CD4-positive, alpha-beta memory T cell (primary cell): Measurements from ENCODE around the gene RAC2. TPM values are rescaled to one million over a fixed set of nuclear protein-coding genes. Genes with fewer than 3 reads are reported as not detected.

Experiments
- CTCF ChIA-PET: fragments of 350-600 bp; sonication (Branson Sonifier 250); formaldehyde crosslinking; loops from one replicate; lab custom pipeline; 2021; ENCODE audit warnings: inconsistent platforms; ENCODE audit not compliant: partially characterized antibody; lab: Charles Lee
- POLR2A ChIA-PET: fragments of 350-600 bp; sonication (Branson Sonifier 250); formaldehyde crosslinking; loops from one replicate; lab custom pipeline; 2021; ENCODE audit not compliant: partially characterized antibody; lab: Charles Lee
- DNase-seq, 5 donors: peaks; one replicate each; pipeline versions ENCODE4 v3.0.0 to v3.0.0-alpha.2; 2020 to 2022; ENCODE audit warnings: mixed read lengths in 1 of 5
- H3K27ac ChIP-seq: one replicate; pipeline ENCODE4 v1.7.0; 2013; ENCODE audit warnings: low read depth, low read length
- H3K27me3 ChIP-seq: 2 replicates; pipeline ENCODE4 v1.7.0; 2013; ENCODE audit warnings: mild to moderate bottlenecking, low read length, moderate library complexity; ENCODE audit not compliant: insufficient read depth
- H3K36me3 ChIP-seq: 2 replicates; pipeline ENCODE4 v1.7.0; 2013; ENCODE audit warnings: mild to moderate bottlenecking, low read length, moderate library complexity; ENCODE audit not compliant: insufficient read depth
- H3K4me1 ChIP-seq: 2 replicates; pipeline ENCODE4 v1.7.0; 2013; ENCODE audit warnings: mild to moderate bottlenecking, low read length, moderate library complexity; ENCODE audit not compliant: insufficient read depth
- H3K4me3 ChIP-seq, 2 donors: one replicate each; pipeline ENCODE4 v1.7.0; 2013; ENCODE audit warnings: low read length in 2 of 2, mild to moderate bottlenecking in 1 of 2
- H3K9me3 ChIP-seq, 2 donors: one replicate each; pipeline ENCODE4 v1.7.0; 2013; ENCODE audit warnings: low read length in 2 of 2, control low read depth in 1 of 2; ENCODE audit not compliant: control insufficient read depth in 1 of 2
- H3K27ac Mint-ChIP-seq, 7 donors: one replicate each; pipeline ENCODE4 v1.8.0; 2020 to 2021; ENCODE audit warnings: mixed read lengths in 7 of 7, mild to moderate bottlenecking in 6 of 7, inconsistent platforms in 3 of 7, moderate library complexity in 3 of 7
- H3K27me3 Mint-ChIP-seq, 2 donors: one replicate each; pipeline ENCODE4 v1.8.0; 2020 to 2021; ENCODE audit warnings: mixed read lengths in 2 of 2
- H3K36me3 Mint-ChIP-seq, 2 donors: one replicate each; pipeline ENCODE4 v1.8.0; 2020 to 2021; ENCODE audit warnings: mixed read lengths in 2 of 2, inconsistent platforms in 1 of 2, mild to moderate bottlenecking in 1 of 2
- H3K4me1 Mint-ChIP-seq, 4 donors: one replicate each; pipeline ENCODE4 v1.8.0; 2020 to 2021; ENCODE audit warnings: mixed read lengths in 4 of 4, mild to moderate bottlenecking in 1 of 4
- H3K4me3 Mint-ChIP-seq, 8 donors: one replicate each; pipeline ENCODE4 v1.8.0; 2020 to 2021; ENCODE audit warnings: mixed read lengths in 8 of 8, mild to moderate bottlenecking in 7 of 8, moderate library complexity in 6 of 8, inconsistent platforms in 3 of 8
- H3K9me3 Mint-ChIP-seq, 8 donors: one replicate each; pipeline ENCODE4 v1.8.0; 2020 to 2021; ENCODE audit warnings: mixed read lengths in 8 of 8, mild to moderate bottlenecking in 5 of 8, inconsistent platforms in 3 of 8, moderate library complexity in 1 of 8
- intact Hi-C: fragments of 100-400 bp; cut with micrococcal nuclease; formaldehyde crosslinking; loops from one replicate; pipeline ENCODE4 v1.15.1; 2023
- polyA plus RNA-seq, 2 donors: library from polyadenylated mRNA; unstranded; fragments of 300-500 nt; fragmentation: Illumina TruSeq; gene quantifications; one replicate each; pipeline ENCODE4 v1.2.3, GENCODE V29; 2021
- total RNA-seq, 2 experiments: library from RNA; stranded (reverse); gene quantifications; one replicate each; pipeline ENCODE4 v1.2.3, GENCODE V29; 2021

RAC2 gene
- total and polyA plus RNA-seq, 4 experiments from 2014 or later, result 304 to 917 (median 521) TPM

DNA sequence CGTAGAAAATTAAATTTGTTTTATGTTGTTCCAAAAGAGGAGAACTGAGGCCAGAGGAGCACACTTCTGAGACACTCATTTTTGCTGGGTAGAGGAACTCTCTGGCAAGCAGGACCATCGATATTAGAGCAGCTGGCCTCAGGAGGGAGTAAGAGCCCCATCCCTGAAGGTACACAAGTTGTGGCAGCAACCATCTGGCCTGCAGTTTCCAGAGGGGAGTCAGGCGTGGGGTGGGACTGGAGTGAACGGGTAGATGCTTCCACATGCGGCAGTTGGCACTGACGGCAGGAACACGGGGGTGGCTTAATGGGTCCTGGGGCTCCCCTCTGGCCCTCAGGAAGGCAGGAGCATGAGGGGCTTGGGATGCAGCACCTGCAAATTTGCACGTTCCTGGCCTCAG is 18.6 kb downstream of the RAC2 start:
- Mint-ChIP-seq H3K9me3 (peaks cover 0 to 3% (median 0%) of the 10 kb centered on the region in 8 donors), H3K27ac (peak overlapping the region; percentile 82 to 98 (median 90)), H3K4me3 (peak overlapping the region in 4 of 8 donors; percentile 38 to 68 (median 52)), H3K27me3 (no peaks in the 10 kb centered on the region), H3K4me1 (peaks cover 76 to 92% (median 84%) of the 10 kb centered on the region in 4 donors), H3K36me3 (peaks cover 53 to 60% of the 10 kb centered on the region in 2 donors)
- no peak for DNase-seq
- intact Hi-C loops, result no loop called here
- no peaks in the 10 kb centered on the region for H3K9me3 ChIP-seq
- ChIA-PET CTCF (interaction anchor here (0.9 to 5.8 kb wide), 7 partner anchors 12 to 42 kb away, joined by 3 to 58 read pairs (median 11); partner anchors contain the start of gene RAC2), POLR2A (interaction anchor here (0.6 to 12.4 kb wide), 6 partner anchors 11 to 260 kb away, joined by 3 to 646 read pairs (median 12); partner anchors contain the start of genes MFNG and RAC2)
- no peak overlapping the region for H3K4me3 ChIP-seq
- no peaks in the 10 kb centered on the region for H3K27me3 ChIP-seq
- H3K27ac ChIP-seq, result peak overlapping the region; percentile 46
- H3K36me3 ChIP-seq, result peaks cover 39% of the 10 kb centered on the region
- H3K4me1 ChIP-seq, result peaks cover 96% of the 10 kb centered on the region

DNA sequence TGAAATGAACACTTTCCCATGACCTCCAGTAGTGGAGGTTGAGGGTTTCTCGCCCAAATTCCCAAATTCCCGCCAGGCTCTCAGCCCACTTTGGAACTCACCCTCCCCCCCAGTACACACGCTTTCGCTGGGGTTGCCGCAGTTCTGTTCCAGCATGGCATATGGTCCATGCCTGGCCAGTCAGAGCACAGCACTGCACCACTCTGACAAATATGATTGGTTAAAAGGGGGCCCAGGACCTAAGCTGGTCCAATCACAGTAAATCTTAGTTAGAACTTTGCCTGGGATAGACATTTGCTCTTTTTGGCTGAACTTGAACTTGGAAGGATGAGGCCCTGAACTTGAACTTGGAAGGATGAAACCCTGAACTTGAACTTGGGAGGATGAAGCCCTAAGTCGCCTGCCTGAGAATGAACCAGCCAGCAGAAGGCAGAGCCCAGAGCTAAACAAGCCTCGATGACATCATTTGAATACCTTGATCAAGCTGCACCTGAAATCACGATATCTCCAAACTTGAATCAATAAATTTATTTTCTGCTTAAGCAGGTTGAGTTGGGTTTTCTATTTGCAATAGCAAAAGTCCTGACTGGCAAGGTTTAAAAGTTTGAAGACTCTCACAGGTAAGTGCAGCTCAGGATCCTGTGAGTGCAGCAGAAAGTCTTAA is 19.2 kb downstream of the RAC2 start:
- no peaks in the 10 kb centered on the region for H3K27me3 ChIP-seq
- intact Hi-C loops, result no loop called here
- peaks cover 97% of the 10 kb centered on the region for H3K4me1 ChIP-seq
- no peak for DNase-seq
- Mint-ChIP-seq H3K36me3 (peaks cover 52 to 57% of the 10 kb centered on the region in 2 donors), H3K27ac (peak overlapping the region; percentile 82 to 98 (median 90)), H3K27me3 (no peaks in the 10 kb centered on the region), H3K4me1 (peaks cover 76 to 92% (median 83%) of the 10 kb centered on the region in 4 donors), H3K9me3 (peaks cover 0 to 3% (median 0%) of the 10 kb centered on the region in 8 donors), H3K4me3 (peak overlapping the region in 5 of 8 donors; percentile 23 to 77 (median 53))
- no peaks in the 10 kb centered on the region for H3K9me3 ChIP-seq
- POLR2A ChIA-PET, result interaction anchor here (0.6 to 12.4 kb wide), 7 partner anchors 12 to 261 kb away, joined by 3 to 646 read pairs (median 11); partner anchors contain the start of genes IL2RB, MFNG and RAC2
- peaks cover 39% of the 10 kb centered on the region for H3K36me3 ChIP-seq
- H3K4me3 ChIP-seq, result no peak overlapping the region
- CTCF ChIA-PET, result interaction anchor here (0.9 to 5.8 kb wide), 7 partner anchors 12 to 43 kb away, joined by 3 to 58 read pairs (median 11); partner anchors contain the start of gene RAC2
- H3K27ac ChIP-seq, result peak overlapping the region; percentile 46

DNA sequence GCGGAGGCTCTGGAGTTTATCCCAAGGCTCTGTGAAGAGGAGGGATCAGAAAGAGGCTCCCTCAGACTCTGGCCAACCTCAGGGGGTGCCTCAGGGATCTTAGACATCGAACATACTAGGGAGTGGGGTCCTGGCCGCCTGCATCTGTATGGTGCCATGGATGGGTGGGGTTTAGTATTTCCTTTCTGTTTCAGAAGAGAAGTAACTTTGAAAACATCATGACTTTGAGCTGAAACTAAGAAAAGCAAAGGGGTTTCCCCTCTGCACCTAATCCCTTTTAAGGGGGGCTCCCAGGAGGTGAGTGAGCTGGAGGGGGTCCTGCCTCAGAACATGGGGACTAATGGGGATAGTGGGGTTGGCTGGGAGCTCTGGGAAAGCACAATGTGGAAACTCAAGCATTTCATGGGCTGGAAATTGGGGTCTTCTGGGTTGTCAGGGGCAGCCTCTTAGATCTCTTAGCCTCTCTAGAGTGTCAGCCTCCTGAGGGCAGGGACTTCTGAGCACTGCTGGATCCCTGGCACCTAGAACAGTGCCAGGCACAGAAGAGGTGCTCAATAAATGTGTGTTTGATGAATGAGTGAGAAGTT is 20.0 kb downstream of the RAC2 start:
- intact Hi-C loops, result no loop called here
- H3K4me1 Mint-ChIP-seq, result peaks cover 77 to 92% (median 84%) of the 10 kb centered on the region in 4 donors
- Histone ChIP-seq H3K36me3 (peaks cover 39% of the 10 kb centered on the region), H3K27me3 (no peaks in the 10 kb centered on the region), H3K9me3 (no peaks in the 10 kb centered on the region), H3K4me3 (peak overlapping the region in 1 of 2 donors; percentile 16), H3K4me1 (peaks cover 97% of the 10 kb centered on the region), H3K27ac (peak overlapping the region; percentile 46)
- H3K4me3 Mint-ChIP-seq, result peak overlapping the region in 7 of 8 donors; percentile 23 to 87 (median 67)
- H3K36me3 Mint-ChIP-seq, result peaks cover 48 to 51% of the 10 kb centered on the region in 2 donors
- H3K27ac Mint-ChIP-seq, result peak overlapping the region; percentile 82 to 98 (median 90)
- ChIA-PET CTCF (interaction anchor here (1.0 to 5.8 kb wide), 4 partner anchors 14 to 36 kb away, joined by 3 to 58 read pairs (median 40); partner anchors contain the start of gene RAC2), POLR2A (interaction anchor here (1.0 to 12.4 kb wide), 7 partner anchors 13 to 261 kb away, joined by 3 to 646 read pairs (median 4); partner anchors contain the start of genes IL2RB, MFNG and RAC2)
- H3K27me3 Mint-ChIP-seq, result no peaks in the 10 kb centered on the region
- H3K9me3 Mint-ChIP-seq, result peaks cover 0 to 3% (median 0%) of the 10 kb centered on the region in 8 donors
- no peak for DNase-seq

DNA sequence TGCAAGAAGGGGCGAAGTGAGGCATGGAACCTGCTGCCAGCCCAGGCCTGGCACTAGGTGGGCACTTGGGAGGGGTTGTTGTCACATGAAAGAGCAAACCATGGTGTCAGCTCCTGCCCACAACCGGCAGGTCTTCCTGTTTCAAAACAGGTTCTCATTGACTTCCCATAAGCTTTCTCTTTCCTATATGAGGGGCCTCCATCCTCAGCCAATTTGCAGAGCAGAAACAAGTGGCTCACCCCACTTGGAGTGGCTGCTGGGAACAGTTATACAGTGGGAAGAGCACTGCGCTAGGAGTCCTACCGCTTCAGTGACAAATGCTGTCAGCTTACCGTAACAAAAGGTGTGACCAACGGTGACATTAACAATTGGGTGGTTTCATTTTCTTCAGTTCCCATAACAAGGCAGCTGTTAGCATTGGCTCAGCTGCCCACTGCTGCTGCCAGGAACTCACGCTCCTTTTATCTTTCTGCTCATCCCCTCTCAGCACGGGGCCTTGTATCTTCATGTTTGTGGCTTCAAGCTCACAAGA is 21.6 kb downstream of the RAC2 start:
- POLR2A ChIA-PET, result interaction anchor here (0.6 to 12.4 kb wide), 16 partner anchors 12 to 235 kb away, joined by 3 to 646 read pairs (median 4); partner anchors contain the start of genes IL2RB and RAC2
- DNase-seq, result peak; percentile 58 to 76 (median 67)
- H3K27ac Mint-ChIP-seq, result peak overlapping the region; percentile 87 to 98 (median 95)
- peak overlapping the region; percentile 66 to 87 (median 76) for H3K4me3 Mint-ChIP-seq
- H3K36me3 Mint-ChIP-seq, result peaks cover 38 to 39% of the 10 kb centered on the region in 2 donors
- H3K27me3 Mint-ChIP-seq, result no peaks in the 10 kb centered on the region
- CTCF ChIA-PET, result interaction anchor here (0.7 to 5.8 kb wide), 9 partner anchors 12 to 344 kb away, joined by 3 to 42 read pairs (median 5); partner anchors contain the start of gene RAC2
- intact Hi-C loops, result loop anchor here (1.0 kb wide), 1 partner anchor 16 kb away; no protein-coding TSS in a partner anchor
- H3K4me1 Mint-ChIP-seq, result peaks cover 78 to 92% (median 85%) of the 10 kb centered on the region in 4 donors
- H3K36me3 ChIP-seq, result peaks cover 33% of the 10 kb centered on the region
- H3K27ac ChIP-seq, result peak overlapping the region; percentile 58
- peaks cover 0 to 3% (median 0%) of the 10 kb centered on the region in 8 donors for H3K9me3 Mint-ChIP-seq
- H3K27me3 ChIP-seq, result no peaks in the 10 kb centered on the region
- H3K4me1 ChIP-seq, result peaks cover 97% of the 10 kb centered on the region
- H3K4me3 ChIP-seq, result peak overlapping the region in 1 of 2 donors; percentile 17
- no peaks in the 10 kb centered on the region for H3K9me3 ChIP-seq

DNA sequence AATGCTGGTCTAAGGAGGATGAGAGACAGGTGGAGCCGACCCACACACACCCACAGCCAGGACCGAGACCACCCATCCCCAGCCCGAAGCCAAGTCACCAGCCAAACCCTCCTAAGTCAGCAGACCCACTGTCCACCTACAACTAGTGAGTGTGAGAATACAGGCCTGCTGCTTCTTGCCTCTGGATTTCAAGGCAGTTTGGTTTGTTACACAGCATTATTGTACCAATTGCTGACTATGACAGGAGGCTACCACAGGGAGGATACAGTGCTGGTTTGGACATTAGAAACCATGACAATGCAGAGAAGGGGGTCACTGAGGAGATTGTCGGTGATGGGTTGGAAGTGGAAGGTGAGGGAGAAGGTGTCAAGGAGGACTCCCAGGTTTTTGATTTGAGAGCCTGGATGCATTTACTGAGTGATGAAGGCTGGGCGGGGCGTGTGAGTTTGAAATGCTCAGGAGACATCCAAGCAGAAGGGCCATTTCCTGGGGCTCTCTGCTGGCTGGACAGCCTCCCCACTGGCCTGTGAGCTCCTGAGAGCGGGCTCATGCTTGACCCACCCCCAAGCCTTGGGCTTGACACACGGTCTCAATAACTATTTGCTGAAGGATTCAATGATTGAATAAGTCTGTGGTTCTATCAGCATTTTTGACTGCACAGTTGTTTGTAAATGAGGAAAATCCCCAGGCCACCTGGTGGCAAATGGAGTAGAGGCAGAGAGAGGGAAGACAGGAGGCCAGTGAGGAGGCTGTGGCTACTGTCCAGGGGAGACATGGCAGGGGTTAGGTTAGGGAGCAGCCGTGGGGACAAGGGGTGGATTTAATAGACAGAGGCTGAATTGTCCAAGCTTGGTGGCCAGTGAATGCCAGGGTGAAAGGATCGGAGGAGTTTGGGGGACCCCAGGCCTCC is 22.4 kb downstream of the RAC2 start:
- H3K27me3 Mint-ChIP-seq, result no peaks in the 10 kb centered on the region
- intact Hi-C loops, result loop anchor here (1.0 kb wide), 1 partner anchor 17 kb away; no protein-coding TSS in a partner anchor
- Histone ChIP-seq H3K4me3 (peak overlapping the region in 1 of 2 donors; percentile 17), H3K27me3 (no peaks in the 10 kb centered on the region), H3K27ac (peak overlapping the region; percentile 58), H3K36me3 (peaks cover 29% of the 10 kb centered on the region), H3K4me1 (peaks cover 100% of the 10 kb centered on the region), H3K9me3 (no peaks in the 10 kb centered on the region)
- H3K27ac Mint-ChIP-seq, result peak overlapping the region; percentile 87 to 98 (median 95)
- POLR2A ChIA-PET, result interaction anchor here (0.7 to 12.4 kb wide), 14 partner anchors 12 to 100 kb away, joined by 3 to 646 read pairs (median 5); partner anchors contain the start of genes IL2RB and RAC2
- CTCF ChIA-PET, result interaction anchor here (0.7 to 5.8 kb wide), 8 partner anchors 17 to 345 kb away, joined by 3 to 42 read pairs (median 7); partner anchors contain the start of gene RAC2
- H3K9me3 Mint-ChIP-seq, result peaks cover 0 to 3% (median 0%) of the 10 kb centered on the region in 8 donors
- H3K4me1 Mint-ChIP-seq, result peaks cover 81 to 100% (median 85%) of the 10 kb centered on the region in 4 donors
- H3K4me3 Mint-ChIP-seq, result peak overlapping the region; percentile 36 to 87 (median 80)
- no peak for DNase-seq
- peaks cover 38 to 39% of the 10 kb centered on the region in 2 donors for H3K36me3 Mint-ChIP-seq
